Activated CD4-positive, CD25-positive, alpha-beta regulatory T cell (primary cell): ENCODE data around the gene WDR90.

Experiments
- DNase-seq, 4 experiments: peaks; one replicate each; lab custom pipeline; 2025; lab: John Stamatoyannopoulos, UW

The WDR90 gene

DNA sequence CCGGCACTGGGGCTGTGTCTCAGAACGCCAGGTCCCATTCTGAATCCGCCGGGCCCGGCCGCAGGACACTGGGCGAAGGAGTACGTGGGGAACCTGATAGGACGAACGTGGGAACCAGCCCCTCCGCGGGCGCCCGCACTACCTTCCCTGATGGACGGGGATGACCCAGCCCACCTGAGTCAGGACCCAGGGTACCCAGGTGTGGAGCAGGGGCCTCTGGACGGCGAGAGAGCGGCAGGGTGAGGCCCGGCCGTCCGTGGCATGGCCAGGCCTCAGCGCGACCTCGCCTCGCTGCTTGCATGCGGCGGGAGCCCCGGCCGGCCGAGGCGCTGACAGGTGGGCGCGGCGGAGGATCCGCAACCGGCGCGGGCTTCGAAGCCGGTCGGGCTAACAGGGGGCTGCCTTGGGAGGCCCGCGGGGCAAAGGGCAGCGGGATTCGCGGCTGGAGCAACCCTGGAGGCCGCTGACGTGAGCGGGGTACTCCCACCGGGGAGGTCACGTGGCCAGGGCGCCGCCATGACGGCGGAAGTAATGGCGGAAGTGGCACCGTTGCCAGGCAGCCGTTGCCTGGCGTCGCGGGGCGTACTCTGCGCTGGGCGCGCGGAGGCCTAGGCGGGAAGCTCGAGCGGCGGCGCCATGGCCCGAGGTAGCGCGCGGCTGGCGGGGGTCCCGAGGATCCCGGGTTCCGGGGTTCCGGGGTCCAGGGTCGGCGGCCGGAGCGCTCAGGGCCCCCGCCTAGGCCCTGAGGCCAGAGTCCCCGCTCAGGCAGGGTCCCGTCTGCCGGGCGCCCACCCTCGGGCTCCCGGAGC lies at the start of gene WDR90:
TSS of gene WDR90 (plus strand) at position 585 of the 809 bp plus-strand sequence. CDS start at position 637, 52 bp downstream.
- peak; percentile 80 to 90 (median 86) for DNase-seq

DNA sequence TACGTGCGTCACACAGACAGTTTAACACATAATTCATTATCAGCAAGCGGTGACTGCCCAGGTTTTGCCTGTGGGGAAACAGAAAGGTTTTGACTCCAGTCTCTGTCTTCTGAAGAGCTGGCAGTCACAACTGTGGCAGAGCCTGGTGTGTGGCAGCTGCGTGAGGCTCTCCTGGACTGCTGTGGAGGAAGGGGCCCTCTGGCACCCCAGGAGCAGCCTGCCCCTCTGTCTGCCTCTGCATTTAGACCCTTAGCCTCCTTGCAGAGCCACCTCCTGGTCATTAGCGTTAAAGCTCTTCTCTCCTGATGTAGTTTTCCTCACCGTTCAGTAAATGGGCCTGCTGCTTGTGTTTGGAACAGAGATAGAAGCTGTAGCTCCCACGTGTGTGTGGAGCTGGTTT lies 48.4 kb upstream of the WDR90 start:
- no peak for DNase-seq

DNA sequence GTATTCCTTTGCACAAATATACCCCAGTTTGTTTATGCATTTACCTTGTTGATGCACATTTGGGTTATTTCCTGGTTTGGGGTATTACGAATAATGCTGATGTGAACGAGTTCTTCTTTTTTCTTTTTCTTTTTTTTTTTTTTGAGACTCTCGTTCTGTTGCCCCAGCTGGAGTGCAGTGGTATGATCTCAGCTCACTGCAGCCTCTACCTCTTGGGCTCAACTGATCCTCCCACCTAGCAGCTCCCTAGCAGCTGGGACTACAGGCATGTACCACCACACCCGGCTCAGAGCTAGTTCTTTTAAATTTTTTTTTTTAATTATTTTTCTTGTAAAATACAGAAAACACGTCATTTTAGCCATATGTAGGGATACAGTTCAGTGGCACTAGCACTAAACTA lies 45.2 kb upstream of the WDR90 start:
- DNase-seq = no peak

DNA sequence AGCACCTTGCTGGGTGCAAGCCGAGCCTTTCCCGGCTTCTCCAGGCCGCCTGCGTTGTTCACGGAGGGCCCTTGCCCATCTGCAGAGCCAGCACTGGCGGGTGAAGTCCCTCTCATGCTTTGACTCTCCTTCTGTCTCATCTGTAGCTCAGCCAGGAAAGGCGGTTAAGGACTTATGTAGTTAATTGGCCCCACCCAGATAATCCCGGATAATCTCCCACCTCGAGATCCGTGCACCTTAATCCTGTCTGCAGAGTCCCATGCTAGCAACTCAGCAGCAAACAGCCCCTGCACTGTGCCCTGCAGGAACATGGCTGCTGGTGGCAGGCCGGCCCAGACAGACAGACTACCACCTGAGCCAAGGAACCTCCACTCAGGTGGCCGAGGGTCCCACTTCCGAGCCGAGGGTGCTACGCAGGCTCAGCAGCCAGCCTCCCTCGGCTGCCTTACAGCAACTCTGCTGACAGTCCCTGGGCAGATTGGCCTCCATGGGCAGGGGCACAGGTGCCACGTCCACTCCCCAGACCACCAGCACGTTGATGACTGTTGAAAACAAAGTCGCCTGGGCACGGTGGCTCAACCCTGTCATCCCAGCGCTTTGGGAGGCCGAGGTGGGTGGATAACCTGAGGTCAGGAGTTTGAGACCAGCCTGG lies 42.4 kb upstream of the WDR90 start:
- no peak for DNase-seq

DNA sequence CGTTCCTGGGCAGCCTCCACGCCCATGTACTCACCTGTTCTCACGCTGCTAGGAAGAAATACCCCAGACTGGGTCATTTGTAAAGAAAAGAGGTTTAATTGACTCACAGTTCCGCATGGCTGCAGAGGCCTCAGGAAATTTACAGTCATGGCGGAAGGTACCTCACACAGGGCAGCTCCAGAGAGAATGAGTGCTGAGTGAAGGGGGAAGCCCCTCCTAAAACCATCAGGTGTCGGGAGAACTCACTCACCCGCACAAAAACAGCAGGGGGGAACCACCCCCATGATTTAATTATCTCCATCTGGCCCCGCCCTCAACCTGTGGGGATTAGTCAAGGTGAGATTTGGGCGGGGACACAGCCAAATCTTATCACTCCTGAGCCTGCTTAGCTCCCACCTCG lies 41.1 kb upstream of the WDR90 start:
- DNase-seq = peak in 1 of 4 experiments; percentile 30

DNA sequence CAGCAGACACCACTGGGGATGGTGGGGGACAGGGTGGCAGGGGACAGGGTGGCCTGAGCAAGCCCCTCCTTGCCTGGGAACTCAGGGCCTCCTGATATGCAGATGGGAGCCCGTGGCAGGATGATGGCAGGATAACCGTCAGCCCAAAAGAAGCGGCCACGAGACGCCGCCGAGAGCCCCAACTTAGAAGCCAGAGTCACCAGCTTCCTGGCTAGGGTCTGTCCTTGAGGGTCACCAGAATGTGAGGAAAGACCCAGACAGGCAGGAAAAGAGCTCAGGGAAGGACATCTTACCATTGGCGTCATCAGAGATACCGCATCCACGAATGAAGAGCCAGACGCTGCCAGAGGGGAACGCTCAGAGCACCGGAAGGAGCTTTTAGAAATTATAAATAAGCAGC lies 39.8 kb upstream of the WDR90 start:
- no peak for DNase-seq

DNA sequence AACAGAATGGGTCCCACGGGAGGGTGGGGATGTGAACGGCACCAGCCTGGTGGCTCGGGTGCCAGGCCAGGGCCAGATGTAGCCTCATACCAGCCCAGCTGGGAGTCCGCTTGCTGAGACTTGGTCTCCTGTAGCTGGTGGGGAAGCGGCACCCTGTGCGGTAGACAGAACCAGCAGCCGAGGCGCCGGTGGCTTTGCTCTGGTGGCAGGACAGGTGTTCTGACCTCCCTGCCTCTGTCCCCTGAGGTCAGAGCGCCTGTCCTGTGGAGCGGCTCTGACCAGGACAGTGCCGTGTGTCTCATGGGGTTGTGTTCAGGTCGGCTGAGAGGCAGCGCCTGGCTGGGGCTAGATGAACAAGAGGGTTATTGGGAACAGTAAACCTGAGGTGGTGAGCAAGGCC lies 39.2 kb upstream of the WDR90 start:
- no peak for DNase-seq

DNA sequence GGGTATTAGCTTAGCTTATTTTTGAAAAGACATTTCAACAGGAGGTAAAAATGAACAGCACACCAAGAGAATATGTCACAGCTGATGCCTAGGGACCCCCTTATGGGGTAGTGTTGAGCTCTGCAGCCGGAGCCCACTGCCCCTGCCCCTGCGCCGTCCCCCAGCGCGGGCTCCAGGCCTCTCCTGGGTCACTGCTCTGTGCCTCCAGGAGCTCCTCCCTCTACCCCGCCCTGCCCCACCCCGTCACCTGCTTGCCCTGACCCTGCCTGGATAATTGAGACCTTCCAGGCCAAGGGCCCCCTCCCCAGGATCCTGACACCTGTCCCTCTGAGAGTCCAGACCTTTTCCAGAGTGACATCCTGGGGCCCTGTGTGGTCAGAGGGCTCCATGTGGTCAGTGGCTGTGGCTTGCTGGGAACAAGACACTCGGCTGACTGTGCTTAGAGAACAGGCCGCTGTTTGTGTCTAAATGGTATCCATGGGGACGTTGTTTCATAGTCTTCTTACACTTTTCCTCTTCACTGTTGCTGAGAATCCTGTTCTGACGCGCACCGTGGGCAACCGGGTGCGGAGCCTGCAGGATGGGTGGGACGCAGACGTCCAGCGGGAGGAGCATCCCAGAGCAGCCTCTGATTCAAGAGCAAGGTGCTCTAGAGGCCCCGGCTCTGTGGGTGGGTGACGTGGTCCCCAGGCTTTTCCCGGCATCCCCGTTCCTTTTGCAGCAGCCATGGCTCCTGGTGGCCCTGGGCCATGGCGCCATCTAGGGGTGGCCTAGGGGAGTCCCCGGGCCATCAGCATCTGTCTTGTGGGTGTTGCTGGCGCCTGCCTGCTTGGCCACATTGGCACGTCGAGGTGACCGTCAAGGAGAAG lies 38.4 kb upstream of the WDR90 start:
- DNase-seq = peak in 3 of 4 experiments; percentile 23 to 33 (median 27)

DNA sequence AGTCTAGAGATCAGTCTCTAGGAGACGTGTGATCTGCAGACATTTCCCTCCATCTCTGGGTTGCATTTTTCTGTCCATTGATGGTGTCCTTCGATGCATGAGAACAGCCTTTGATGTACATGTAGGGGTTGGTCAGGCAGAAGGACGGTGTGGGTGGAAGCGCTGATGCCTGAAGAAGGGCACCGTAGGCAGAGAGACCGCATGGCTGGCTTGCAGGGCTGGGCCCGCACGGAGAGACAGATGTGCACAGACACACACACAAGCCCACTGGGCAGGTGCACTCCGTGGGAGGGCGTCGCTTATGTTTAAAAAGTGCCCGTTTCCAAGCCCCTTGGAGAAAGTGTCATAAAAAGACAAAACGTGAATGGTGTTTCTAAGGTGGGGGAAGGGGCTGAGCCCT lies 34.0 kb upstream of the WDR90 start:
- DNase-seq = no peak

DNA sequence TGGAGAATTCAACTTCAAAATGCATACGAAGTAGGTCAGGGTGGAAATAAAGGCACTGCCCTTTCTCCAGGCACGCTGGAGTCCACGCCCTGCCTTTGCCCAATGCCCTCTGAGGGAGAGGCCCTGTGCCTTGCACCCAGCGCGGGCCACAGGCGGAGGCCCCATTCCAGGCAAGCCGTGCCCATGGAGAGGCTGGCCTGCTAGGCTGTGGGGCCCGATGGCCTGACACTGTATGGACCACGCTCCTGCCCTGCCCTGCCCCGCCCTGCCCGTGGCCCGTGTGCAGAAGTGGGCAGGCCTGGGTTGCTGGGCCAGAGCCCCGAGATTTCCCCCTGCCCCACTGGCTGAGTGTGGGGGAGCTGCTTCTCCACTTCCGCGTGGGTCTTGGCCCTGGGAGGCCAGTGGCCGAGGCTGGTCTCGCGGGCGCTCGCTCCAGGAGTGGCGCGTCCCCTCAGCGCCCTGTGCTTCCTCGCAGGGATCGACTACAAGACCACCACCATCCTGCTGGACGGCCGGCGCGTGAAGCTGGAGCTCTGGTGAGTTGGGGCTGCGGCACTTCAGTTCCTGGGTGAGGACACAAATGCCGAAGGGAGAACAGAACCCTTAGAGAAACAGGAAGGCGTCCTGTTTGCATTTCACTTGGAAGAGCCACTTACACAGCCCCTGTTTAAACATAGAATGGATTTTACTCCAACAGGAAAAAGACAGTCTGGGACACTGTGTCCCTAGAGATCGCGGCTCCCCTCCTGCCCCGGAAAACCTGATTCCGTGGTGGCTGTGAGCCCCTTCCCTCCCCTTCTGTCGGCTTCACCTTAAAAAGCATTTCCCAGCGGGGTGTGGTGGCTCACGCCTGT lies 32.2 kb upstream of the WDR90 start:
- no peak for DNase-seq

DNA sequence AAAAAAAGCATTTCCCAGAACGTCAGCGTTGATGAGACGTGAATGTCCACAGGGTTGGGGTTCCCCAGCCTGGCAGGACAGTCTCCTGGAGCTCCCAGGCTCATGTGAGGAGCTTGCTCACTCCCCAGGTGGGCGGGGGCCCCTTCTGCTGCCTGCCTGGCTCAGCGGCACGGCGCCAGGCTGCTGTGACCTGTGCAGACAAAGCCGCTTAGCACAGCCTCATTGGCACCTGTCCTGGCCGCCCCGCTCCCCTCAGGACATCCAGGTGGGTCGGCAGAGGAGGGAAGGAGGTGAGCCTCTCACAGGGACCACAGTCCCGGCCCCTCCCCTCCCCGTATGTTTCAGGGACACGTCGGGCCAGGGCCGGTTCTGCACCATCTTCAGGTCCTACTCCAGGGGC lies 31.3 kb upstream of the WDR90 start:
- DNase-seq = no peak

DNA sequence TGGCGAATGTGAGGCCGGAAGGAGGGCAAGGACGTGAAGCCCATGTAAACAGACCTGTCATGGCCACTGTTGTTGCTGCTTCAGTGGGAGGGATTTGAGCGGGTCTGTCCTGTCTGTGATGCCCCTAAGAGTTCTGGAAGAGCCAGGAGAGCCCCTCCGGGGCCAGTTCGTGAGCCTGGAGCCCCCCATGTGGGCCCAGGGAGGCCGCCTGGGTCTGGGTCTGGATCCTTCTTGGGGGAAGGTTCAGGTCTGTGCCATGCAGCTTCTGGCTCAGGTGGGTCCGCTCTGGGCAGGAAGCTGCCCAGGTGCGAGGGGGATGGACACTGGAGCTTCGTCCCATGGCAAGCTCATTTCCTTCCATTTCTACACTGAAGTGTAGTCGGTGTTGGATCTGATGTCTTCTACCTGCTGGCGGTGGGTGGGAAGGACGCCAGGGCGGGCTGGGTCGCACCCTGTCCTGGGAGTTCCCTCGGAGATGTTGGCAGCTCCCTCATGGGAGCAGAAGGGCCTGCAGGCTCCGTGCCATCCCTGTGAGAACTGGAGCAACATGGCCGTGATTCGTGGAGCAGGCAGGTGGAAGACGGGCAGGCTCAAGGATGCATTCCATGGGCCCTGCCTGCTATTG lies 29.6 kb upstream of the WDR90 start:
- DNase-seq = no peak

DNA sequence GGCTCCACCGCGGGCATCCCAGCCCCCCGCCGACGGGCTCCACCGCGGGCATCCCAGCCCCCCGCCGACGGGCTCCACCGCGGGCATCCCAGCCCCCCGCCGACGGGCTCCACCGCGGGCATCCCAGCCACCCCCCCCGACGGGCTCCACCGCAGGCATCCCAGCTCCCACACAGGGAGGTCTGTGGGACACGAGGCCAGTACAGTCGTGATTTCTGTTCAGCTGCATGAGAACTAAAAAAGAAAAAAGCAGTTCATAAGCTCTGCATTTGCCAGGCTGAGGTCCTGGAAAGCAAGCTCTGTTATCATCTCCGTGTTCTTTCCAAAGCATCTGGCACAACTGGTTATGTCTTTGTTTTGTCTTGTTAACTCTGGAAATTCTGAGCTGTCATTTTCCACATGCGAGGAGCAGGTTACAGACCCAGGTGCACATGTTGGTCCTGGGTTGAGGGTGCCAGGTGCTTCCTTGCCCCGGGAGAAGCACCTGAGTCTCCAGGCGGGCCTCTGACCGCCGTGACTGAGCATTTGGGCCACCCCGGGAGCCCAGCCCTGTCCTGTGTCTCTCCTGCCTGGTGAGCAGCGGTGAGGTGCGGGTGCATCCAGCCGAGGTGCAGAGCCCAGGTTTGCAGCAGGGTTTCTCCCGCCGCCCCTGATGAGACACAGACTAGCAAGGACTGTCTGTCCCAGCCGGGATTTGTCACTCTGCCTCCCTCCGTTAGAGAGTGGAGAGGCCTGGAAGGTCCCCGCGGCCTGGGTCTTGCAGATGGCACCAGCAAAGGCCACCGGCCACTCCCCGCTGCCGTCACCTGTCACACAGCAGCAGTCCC lies 28.3 kb upstream of the WDR90 start:
- no peak for DNase-seq

DNA sequence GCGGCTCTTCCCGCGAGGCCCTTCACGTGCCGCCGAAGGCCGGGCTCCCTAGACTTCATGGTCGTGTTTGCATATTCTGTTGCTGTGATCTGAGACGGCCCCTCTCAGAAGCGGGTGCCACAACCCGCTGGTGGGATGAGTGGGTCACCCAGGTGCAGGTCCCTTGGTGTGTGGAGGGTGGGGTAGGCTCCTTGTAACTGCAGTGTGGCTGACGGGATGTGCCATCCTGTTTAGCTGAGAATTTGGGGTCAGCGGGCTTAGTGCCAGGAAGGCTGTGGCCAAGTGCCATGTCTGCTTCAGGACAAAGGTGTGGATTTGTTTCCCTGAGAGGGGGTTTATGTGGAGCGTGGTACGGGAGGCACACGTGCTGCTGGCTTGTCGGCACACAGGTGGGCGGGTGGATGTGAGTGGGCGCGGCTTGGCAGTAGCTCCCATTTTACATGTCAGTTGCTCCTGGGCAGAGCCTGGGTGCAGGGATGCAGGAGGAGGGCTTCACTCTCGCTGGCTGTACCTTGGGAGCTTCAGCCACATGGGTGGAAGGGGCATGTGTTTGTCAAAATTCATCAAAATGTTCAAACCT lies 27.5 kb upstream of the WDR90 start:
- no peak for DNase-seq

DNA sequence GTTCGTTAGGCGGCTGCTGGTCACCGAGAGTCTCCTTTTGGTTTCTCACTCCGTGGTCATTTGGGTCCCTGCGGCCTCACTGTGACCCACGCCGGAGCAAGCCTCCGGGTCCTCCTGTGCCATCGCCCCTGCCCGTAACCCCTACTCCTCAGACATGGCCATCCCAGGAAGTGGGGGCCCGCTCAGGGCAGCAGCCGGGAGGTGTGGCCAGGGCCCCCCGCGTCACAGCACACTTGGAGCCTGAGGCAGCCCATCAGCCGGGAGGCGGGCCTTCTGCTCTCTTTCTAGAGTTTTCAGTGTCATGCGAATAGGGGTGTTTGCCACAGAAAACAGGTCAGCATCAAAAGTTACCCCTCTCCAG lies 26.3 kb upstream of the WDR90 start:
- DNase-seq = no peak

DNA sequence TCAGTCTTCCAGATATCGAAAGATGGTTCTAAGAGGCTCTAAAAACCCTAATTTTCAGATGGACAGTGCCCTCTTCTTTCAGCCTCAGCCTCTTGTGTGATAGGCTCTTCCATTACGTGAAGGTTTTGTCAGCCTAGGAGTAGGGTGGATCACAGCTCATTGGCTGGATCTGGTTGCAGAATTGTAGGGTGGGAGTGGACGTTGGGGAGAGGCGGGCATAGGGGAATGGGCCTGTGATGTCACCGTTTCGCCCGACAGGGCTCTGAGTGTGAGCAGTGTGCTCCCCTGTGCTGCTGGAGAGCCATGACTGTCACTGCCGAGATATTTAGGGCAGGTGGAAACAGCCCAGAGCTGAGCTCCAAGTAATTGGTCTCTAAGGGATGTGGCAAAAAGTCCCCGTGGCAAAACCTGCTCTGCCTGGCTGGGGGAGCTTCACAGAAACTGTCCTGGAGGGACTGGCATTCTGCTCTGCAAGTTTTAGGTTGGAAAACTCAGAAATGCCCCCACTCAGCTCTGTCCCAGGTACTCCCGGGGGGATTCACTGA lies 24.6 kb upstream of the WDR90 start:
- DNase-seq = no peak

DNA sequence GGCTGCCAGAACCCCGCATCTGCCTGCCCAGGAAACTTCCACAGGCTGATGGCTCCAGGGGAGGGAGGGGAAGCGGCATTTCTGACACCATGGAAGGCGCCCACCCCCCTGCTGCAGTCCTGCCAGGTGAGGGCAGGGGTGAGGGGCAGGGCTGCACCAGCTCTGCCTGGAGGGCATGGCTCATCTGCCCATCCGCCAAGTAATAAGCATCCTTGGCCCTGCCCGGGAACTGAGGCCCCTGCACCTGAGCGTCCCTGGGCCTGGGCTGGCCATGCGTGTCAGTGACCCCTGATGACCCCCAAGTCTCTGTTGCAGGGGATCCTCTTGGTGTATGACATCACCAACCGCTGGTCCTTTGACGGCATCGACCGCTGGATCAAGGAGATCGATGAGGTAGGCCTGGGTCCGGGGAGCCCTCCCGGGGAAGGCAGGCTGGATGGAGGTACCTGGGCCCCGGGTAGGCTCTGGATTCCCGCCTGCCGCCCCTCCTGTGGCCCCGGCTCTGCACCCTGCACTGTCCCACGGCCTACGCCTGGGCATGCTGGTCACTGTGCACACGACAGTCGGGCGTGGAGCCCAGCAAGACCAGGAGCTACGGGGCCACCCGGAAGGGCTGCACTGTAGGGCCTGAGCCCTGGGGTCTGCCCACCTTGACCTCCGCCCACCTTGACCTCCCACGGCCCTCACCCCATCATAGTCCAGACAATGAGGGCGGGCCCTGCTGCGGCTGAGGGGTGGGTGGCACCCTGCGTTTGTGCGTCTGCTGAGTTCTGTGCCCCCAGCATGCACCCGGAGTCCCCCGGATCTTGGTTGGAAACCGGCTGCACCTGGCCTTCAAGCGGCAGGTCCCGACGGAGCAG lies 23.8 kb upstream of the WDR90 start:
- no peak for DNase-seq

DNA sequence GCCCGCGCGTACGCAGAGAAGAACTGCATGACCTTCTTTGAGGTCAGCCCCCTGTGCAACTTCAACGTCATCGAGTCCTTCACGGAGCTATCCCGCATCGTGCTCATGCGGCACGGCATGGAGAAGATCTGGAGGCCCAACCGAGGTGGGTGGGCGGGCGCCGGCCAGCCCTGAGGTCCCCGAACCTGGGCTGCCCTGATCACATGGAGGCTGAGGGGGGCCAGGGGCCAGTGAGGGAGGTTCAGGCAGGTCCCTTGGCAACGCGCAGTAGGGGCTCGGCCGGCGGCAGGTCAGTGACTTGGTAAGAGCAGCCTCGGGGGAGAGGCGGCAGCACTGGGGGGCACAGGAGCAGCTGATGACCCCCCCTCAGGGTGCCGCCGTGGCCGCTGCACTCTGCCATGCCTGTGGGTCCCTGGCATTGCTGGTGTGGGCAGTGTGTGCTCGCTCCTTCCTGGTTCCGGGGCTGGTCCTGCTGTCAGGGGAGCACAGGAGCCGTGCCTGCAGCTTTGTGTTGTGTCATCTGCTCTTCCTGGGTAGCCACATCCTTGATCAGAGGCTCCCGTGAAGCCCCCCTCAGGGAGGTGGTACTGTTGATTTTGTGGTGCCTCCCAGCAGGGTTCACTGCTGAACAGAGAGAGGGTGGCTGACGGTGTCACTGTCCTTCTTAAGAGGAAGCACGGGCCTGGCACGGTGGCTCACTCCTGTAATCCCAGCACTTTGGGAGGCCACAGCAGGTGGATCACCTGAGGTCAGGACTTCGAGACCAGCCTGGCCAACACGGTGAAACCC lies 23.0 kb upstream of the WDR90 start:
- no peak for DNase-seq
